CD14-positive monocyte (primary cell): ENCODE data around the gene AMOTL2. TPM values are rescaled to one million over a fixed set of nuclear protein-coding genes. Genes with fewer than 3 reads are reported as not detected.

Experiments used
- DNase-seq, 3 donors: peaks; one replicate each; pipeline ENCODE4 v3.0.0-alpha.2; 2011 to 2022
- H2AFZ ChIP-seq: 2 replicates; pipeline ENCODE4 v1.6.0; 2012; ENCODE audit warnings: mild to moderate bottlenecking, low read depth, low read length, inconsistent platforms; ENCODE audit not compliant: insufficient read depth, poor library complexity, severe bottlenecking
- H3K27ac ChIP-seq, 2 donors: 1 replicate in 1 of 2; 2 replicates in 1 of 2; pipeline ENCODE4 v1.5.1; 2012 to 2013; ENCODE audit warnings: low read length in 2 of 2, control low read depth in 1 of 2, inconsistent platforms in 1 of 2, low read depth in 1 of 2, mild to moderate bottlenecking in 1 of 2
- H3K27me3 ChIP-seq, 2 donors: one replicate each; pipeline versions ENCODE4 v1.6.0 to v1.6.1; 2011 to 2013; ENCODE audit warnings: low read length in 2 of 2; ENCODE audit not compliant: control insufficient read depth in 2 of 2, insufficient read depth in 2 of 2
- H3K36me3 ChIP-seq, 2 donors: replicated peaks in 1 of 2; 1 replicate in 1 of 2; 2 replicates in 1 of 2; pipeline versions ENCODE4 v1.5.1 to v1.6.1; 2012 to 2013; ENCODE audit warnings: low read length in 2 of 2, control low read depth in 1 of 2, inconsistent platforms in 1 of 2, mild to moderate bottlenecking in 1 of 2; ENCODE audit not compliant: insufficient read depth in 2 of 2, control insufficient read depth in 1 of 2
- H3K4me1 ChIP-seq, 2 donors: 1 replicate in 1 of 2; 2 replicates in 1 of 2; pipeline versions ENCODE4 v1.5.1 to v1.6.1; 2012 to 2013; ENCODE audit warnings: low read length in 2 of 2, control low read depth in 1 of 2, inconsistent platforms in 1 of 2, mild to moderate bottlenecking in 1 of 2, moderate library complexity in 1 of 2; ENCODE audit not compliant: insufficient read depth in 2 of 2, control insufficient read depth in 1 of 2
- H3K4me2 ChIP-seq: replicated peaks from 2 replicates; pipeline ENCODE3; 2012; ENCODE audit warnings: low read length, moderate library complexity, mild to moderate bottlenecking; ENCODE audit not compliant: poor library complexity, severe bottlenecking; ENCODE audit errors: extremely low read depth
- H3K4me3 ChIP-seq, 3 experiments: fragments of 200-600 bp in 1 of 3; sonication (generic) in 1 of 3; replicated peaks in 1 of 3; 1 replicate in 2 of 3; 2 replicates in 1 of 3; pipeline ENCODE4 v1.5.1; 2011 to 2013; ENCODE audit warnings: low read length in 3 of 3, mild to moderate bottlenecking in 3 of 3, control low read depth in 2 of 3, low read depth in 2 of 3, inconsistent platforms in 1 of 3, moderate library complexity in 1 of 3
- H3K79me2 ChIP-seq: 2 replicates; pipeline ENCODE4 v1.6.0; 2012; ENCODE audit warnings: mild to moderate bottlenecking, control low read depth, inconsistent platforms, low read length, moderate library complexity; ENCODE audit not compliant: insufficient read depth
- H3K9ac ChIP-seq: 2 replicates; pipeline ENCODE4 v1.6.0; 2017; ENCODE audit warnings: low read length, mild to moderate bottlenecking; ENCODE audit not compliant: insufficient read depth, poor library complexity, severe bottlenecking
- H3K9me3 ChIP-seq, 2 donors: replicated peaks in 1 of 2; 1 replicate in 1 of 2; 2 replicates in 1 of 2; pipeline versions ENCODE4 v1.5.1 to v1.6.1; 2012 to 2013; ENCODE audit warnings: low read length in 2 of 2, control low read depth in 1 of 2; ENCODE audit not compliant: control insufficient read depth in 1 of 2, insufficient read depth in 1 of 2
- H4K20me1 ChIP-seq: 2 replicates; pipeline ENCODE4 v1.6.0; 2012; ENCODE audit warnings: mild to moderate bottlenecking, low read length, control low read depth, moderate library complexity; ENCODE audit not compliant: insufficient read depth
- H3K27ac Mint-ChIP-seq, 7 donors: one replicate each; pipeline ENCODE4 v1.8.0; 2020; ENCODE audit warnings: mild to moderate bottlenecking in 7 of 7, mixed read lengths in 7 of 7, moderate library complexity in 6 of 7, inconsistent platforms in 2 of 7
- H3K27me3 Mint-ChIP-seq, 3 donors: one replicate each; pipeline ENCODE4 v1.8.0; 2021 to 2022; ENCODE audit warnings: low read depth in 3 of 3, mild to moderate bottlenecking in 3 of 3, mixed read lengths in 3 of 3, moderate library complexity in 3 of 3, inconsistent platforms in 1 of 3
- H3K36me3 Mint-ChIP-seq, 2 donors: one replicate each; pipeline ENCODE4 v1.8.0; 2020; ENCODE audit warnings: mixed read lengths in 2 of 2, inconsistent platforms in 1 of 2, mild to moderate bottlenecking in 1 of 2
- H3K4me1 Mint-ChIP-seq: one replicate; pipeline ENCODE4 v1.8.0; 2020; ENCODE audit warnings: mild to moderate bottlenecking, mixed read lengths
- H3K4me3 Mint-ChIP-seq, 2 donors: one replicate each; pipeline ENCODE4 v1.8.0; 2020; ENCODE audit warnings: mild to moderate bottlenecking in 2 of 2, mixed read lengths in 2 of 2, moderate library complexity in 1 of 2
- H3K9me3 Mint-ChIP-seq, 7 donors: one replicate each; pipeline ENCODE4 v1.8.0; 2020 to 2022; ENCODE audit warnings: mixed read lengths in 7 of 7, mild to moderate bottlenecking in 6 of 7, moderate library complexity in 6 of 7, inconsistent platforms in 2 of 7
- WGBS: methylation state at CpG from one replicate; pipeline ENCODE4 v1.1.5; 2013; ENCODE audit warnings: missing lambda C conversion rate; ENCODE audit not compliant: insufficient coverage; 5-methylcytosine and 5-hydroxymethylcytosine counted together
- intact Hi-C, 2 donors: fragments of 100-400 bp; cut with micrococcal nuclease; formaldehyde crosslinking; loops; one replicate each; pipeline versions ENCODE4 v1.15.0 to v1.15.1; 2023
- polyA plus RNA-seq, 3 donors: library from polyadenylated mRNA; depleted of rRNA in 1 of 3; unstranded in 2 of 3; stranded (reverse) in 1 of 3; fragments of 300-500 nt in 2 of 3; fragments of >200 nt in 1 of 3; fragmentation: Illumina TruSeq in 2 of 3; gene quantifications; 1 replicate in 2 of 3; 2 replicates in 1 of 3; pipeline ENCODE4 v1.2.3, GENCODE V29; 2012 to 2021
- TF ChIP-seq, protein P1 (sequence below): fragments of 200-600 bp; IDR thresholded peaks from one replicate; pipeline ENCODE4 v1.8.0; 2022; ENCODE audit warnings: antibody characterized with exemption, mild to moderate bottlenecking

Gene AMOTL2
- polyA plus RNA-seq, 3 donors: 0.01 TPM; not detected in 2

DNA sequence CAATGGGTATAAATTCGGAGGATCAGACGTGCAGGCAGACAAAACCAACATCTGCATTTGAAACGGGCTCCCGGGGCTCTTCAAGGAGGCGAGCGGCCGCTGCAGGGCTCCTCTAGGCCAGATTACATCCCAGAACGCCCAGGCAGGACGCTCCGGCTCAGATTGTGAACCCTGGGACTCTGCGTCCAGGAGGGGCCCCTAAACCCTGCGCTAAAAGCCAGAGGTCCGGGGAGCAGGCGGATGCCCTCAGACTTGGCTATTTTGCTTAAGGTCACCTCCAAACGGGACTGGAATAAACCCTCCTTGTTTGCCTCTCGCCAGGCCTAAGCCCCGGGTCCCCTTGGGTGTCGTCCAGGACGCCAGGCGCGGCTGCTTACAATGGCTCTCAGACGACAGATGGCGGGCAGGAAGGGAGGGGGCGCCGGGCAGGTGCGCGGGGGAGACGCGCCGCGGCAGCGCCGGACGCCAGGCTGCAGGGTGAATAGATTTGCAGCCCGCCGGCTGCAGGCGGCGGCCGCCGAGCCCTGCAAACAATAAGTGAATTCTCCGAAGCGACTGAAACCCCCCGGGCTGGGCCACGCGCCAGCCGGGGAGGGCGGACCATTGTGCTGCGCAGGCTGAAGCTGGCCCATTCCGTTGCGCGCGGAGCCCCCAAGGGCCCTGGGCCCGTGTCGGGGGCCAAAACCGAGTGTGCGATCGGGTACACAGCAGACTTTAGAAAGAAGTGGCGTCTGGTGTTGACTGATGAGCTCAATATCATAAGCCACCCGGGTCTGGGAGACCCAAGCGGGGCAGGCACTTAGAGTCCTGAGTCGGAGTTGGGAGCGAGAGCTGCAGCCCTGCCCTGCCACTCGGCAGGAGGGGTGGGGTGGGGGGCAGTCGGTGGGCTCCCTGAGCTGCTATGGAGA, 32.3 kb upstream of the AMOTL2 start:
- no peaks in the 10 kb centered on the region for H3K79me2 ChIP-seq
- H3K27me3 Mint-ChIP-seq: peaks cover 37 to 54% (median 41%) of the 10 kb centered on the region in 3 donors
- no peaks in the 10 kb centered on the region for H4K20me1 ChIP-seq
- no peak for DNase-seq
- peak overlapping the region in 1 of 2 donors; percentile 69 for H3K4me3 Mint-ChIP-seq
- no peak overlapping the region for H3K27ac ChIP-seq
- no peaks in the 10 kb centered on the region for H3K4me1 Mint-ChIP-seq
- no peak overlapping the region for H3K4me2 ChIP-seq
- no peaks in the 10 kb centered on the region for H3K4me1 ChIP-seq
- H3K27ac Mint-ChIP-seq: no peak overlapping the region
- TF ChIP-seq, protein P1, sequence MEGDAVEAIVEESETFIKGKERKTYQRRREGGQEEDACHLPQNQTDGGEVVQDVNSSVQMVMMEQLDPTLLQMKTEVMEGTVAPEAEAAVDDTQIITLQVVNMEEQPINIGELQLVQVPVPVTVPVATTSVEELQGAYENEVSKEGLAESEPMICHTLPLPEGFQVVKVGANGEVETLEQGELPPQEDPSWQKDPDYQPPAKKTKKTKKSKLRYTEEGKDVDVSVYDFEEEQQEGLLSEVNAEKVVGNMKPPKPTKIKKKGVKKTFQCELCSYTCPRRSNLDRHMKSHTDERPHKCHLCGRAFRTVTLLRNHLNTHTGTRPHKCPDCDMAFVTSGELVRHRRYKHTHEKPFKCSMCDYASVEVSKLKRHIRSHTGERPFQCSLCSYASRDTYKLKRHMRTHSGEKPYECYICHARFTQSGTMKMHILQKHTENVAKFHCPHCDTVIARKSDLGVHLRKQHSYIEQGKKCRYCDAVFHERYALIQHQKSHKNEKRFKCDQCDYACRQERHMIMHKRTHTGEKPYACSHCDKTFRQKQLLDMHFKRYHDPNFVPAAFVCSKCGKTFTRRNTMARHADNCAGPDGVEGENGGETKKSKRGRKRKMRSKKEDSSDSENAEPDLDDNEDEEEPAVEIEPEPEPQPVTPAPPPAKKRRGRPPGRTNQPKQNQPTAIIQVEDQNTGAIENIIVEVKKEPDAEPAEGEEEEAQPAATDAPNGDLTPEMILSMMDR: no peak
- WGBS: 12% methylated on average over 63 of the region's 64 CpGs
- H3K9ac ChIP-seq: no peak overlapping the region
- peaks cover 7 to 25% (median 11%) of the 10 kb centered on the region in 7 donors for H3K9me3 Mint-ChIP-seq
- no peaks in the 10 kb centered on the region for H3K36me3 Mint-ChIP-seq
- H2AFZ ChIP-seq: no peak overlapping the region
- H3K27me3 ChIP-seq: peaks cover 24 to 55% of the 10 kb centered on the region in 2 donors
- H3K9me3 ChIP-seq: peaks cover 0 to 5% of the 10 kb centered on the region in 2 donors
- intact Hi-C loops: no loop called here
- no peaks in the 10 kb centered on the region for H3K36me3 ChIP-seq
- no peak overlapping the region for H3K4me3 ChIP-seq

DNA sequence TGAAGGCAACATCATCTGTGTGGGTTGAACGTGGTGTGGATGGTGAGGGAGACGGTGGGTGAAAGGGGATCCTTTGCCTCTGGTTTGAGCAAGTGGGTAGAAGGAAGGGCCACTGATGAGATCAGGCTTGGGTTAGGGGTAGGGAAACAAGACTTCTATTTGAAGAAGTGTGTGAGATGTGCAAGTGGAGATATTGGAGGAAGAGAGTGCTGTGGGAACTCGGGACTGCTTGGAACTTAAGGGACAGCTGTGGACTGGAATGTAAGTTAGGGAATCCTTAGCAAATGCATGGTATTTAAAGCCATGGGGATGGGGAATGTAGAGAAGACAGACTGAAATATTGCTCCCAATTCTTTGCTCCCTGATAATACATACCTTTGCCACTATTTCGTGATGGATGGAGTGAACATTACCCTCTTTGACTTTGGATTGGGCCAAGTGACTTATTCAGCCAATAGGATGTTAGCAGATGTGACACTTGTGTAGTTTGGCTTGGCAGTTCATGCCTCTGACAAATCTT, 30.2 kb upstream of the AMOTL2 start:
- intact Hi-C loops: no loop called here
- WGBS: 96% methylated on average over 3 of the region's 4 CpGs
- Histone ChIP-seq H3K9me3 (peaks cover 0 to 5% of the 10 kb centered on the region in 2 donors), H3K27ac (no peak overlapping the region), H3K4me3 (no peak overlapping the region), H3K4me2 (no peak overlapping the region), H3K9ac (no peak overlapping the region), H3K36me3 (no peaks in the 10 kb centered on the region), H3K27me3 (peaks cover 24 to 45% of the 10 kb centered on the region in 2 donors), H3K79me2 (no peaks in the 10 kb centered on the region), H4K20me1 (no peaks in the 10 kb centered on the region), H2AFZ (no peak overlapping the region), H3K4me1 (no peaks in the 10 kb centered on the region)
- no peak overlapping the region for H3K27ac Mint-ChIP-seq
- TF ChIP-seq, protein P1: no peak
- H3K4me1 Mint-ChIP-seq: no peaks in the 10 kb centered on the region
- peaks cover 7 to 31% (median 13%) of the 10 kb centered on the region in 7 donors for H3K9me3 Mint-ChIP-seq
- H3K27me3 Mint-ChIP-seq: peaks cover 37 to 48% (median 43%) of the 10 kb centered on the region in 3 donors
- no peaks in the 10 kb centered on the region for H3K36me3 Mint-ChIP-seq
- no peak overlapping the region for H3K4me3 Mint-ChIP-seq
- no peak for DNase-seq
